ENCODE results near the gene IFNB1. TPM values are rescaled to one million over a fixed set of nuclear protein-coding genes. Genes with fewer than 3 reads are reported as not detected.
A peak's percentile ranks its signal among the peaks of the same experiment; 100 is the strongest.

The IFNB1 gene
- total RNA-seq, 2 experiments from 2014 or later = 0.26 to 1.7 TPM

DNA sequence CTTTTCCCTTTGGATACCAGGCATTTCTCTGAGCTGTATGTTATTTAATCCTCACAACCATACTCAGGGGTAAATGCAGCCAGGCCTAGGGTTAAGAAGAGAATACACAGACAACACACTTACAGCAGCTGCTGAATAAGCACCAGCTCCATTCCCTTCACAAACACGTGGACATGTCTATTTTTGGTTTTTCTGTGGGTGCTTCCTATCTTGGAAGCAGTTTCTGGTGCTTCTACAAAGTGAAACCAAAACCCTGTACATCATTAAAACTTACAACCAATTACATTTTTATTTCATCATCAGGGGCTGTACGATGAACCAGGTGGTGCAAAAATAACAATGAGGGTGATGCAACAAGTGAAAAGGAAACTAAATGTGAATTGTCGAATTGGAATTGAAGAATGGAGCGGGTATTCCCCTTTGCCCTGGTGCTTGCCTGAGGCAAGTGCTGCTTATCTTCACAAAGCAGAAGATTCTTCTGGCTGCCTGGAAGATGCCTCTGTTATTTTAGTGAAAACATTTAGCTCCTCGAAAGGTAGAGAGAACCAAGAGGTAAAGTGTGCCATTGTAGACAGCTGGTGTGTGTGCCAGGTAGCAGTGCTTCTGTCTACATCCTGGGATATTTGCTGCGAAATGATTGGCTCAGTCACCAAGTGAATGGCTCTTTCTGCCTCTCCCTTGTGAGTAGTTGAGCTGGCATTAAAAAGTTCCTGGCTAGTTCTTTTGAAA, 18.6 kb upstream of the IFNB1 start:
- intact Hi-C loops (cut with micrococcal nuclease) = loop anchor here (1.0 to 5.0 kb wide), 5 partner anchors 14 to 739 kb away; partner anchors contain the start of gene MLLT3
- CTCF ChIA-PET = interaction anchor here (0.6 to 4.5 kb wide), 7 partner anchors 9 to 155 kb away, joined by 3 to 23 read pairs (median 4); partner anchors contain the start of gene IFNB1

DNA sequence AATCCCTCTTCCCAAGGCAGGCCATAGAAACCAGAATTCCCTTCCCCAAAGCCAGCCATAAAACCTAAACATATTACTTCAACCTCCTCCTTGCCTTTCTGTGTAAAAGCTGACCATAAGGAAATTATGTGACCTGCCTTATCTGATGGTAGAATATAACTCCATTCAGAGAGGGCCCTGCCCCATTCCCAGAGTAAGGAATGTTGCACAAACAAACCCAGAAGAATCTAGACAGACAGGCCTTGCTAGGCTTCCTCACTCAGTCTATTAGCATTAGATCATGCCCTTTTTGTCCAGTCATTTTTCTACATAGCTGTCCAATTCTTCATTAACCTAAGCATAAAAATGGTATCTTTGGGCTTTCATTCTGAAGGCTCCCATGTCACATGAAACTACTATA, 17.8 kb upstream of the IFNB1 start:
- no peak for DNase-seq
- ChIA-PET CTCF (interaction anchor here (0.6 to 4.5 kb wide), 7 partner anchors 9 to 473 kb away, joined by 3 to 23 read pairs (median 4); partner anchors contain the start of genes IFNB1 and MLLT3), POLR2A (interaction anchor here (0.6 to 2.6 kb wide), 3 partner anchors 64 to 473 kb away, joined by 3 to 14 read pairs (median 4); partner anchors contain the start of genes FOCAD, HACD4 and MLLT3)
- Mint-ChIP-seq H3K27me3 (no peaks in the 10 kb centered on the region), H3K36me3 (no peaks in the 10 kb centered on the region), H3K4me3 (peak overlapping the region; percentile 73), H3K4me1 (ENCODE audit: low read depth) (peaks cover 30% of the 10 kb centered on the region), H3K9me3 (no peaks in the 10 kb centered on the region), H3K27ac (peak overlapping the region; percentile 85)
- intact Hi-C loops (cut with micrococcal nuclease) = loop anchor here (5.0 kb wide), 2 partner anchors 473 to 738 kb away; partner anchors contain the start of gene MLLT3

More for the DNA sequence above, 18.6 kb upstream of the IFNB1 start:
- H3K4me1 Mint-ChIP-seq (ENCODE audit: low read depth) = peaks cover 34% of the 10 kb centered on the region
- peak overlapping the region; percentile 85 for H3K27ac Mint-ChIP-seq
- POLR2A ChIA-PET = interaction anchor here (0.6 to 2.6 kb wide), 4 partner anchors 65 to 887 kb away, joined by 3 to 14 read pairs (median 4); partner anchors contain the start of genes FOCAD, HACD4 and MLLT3
- no peaks in the 10 kb centered on the region for H3K36me3 Mint-ChIP-seq
- peak; percentile 49 for DNase-seq
- H3K27me3 Mint-ChIP-seq = no peaks in the 10 kb centered on the region
- no peaks in the 10 kb centered on the region for H3K9me3 Mint-ChIP-seq
- peak overlapping the region; percentile 73 for H3K4me3 Mint-ChIP-seq

DNA sequence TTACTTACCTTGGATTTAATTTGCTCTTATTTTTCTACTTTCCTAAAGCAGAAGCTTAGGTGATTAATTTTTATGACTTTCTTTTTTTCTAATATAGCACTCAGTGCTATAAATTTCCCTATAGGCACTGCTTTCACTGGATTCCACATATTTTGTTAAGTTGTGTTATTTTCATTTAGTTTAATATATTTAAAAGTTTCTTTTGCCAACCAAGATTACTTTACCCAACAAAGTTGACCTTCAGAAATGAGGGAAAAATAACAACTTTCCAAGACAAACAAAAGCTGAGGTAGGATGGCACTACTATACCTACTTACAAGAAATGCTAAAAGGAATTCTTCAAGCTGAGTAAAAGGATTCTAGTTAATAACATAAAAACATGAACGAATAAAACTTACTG, 8.8 kb upstream of the IFNB1 start:
- POLR2A ChIA-PET = no interaction called here
- peaks cover 3% of the 10 kb centered on the region for H3K36me3 Mint-ChIP-seq
- H3K9me3 Mint-ChIP-seq = peaks cover 11% of the 10 kb centered on the region
- no peaks in the 10 kb centered on the region for H3K27me3 Mint-ChIP-seq
- peaks cover 14% of the 10 kb centered on the region for H3K4me1 Mint-ChIP-seq (ENCODE audit: low read depth)
- no peak overlapping the region for H3K27ac Mint-ChIP-seq
- intact Hi-C loops (cut with micrococcal nuclease) = no loop called here
- CTCF ChIA-PET = interaction anchor here (0.6 to 1.5 kb wide), 2 partner anchors 10 to 17 kb away, joined by 3 to 4 read pairs; no protein-coding TSS in a partner anchor
- H3K4me3 Mint-ChIP-seq = no peak overlapping the region
- DNase-seq = no peak

DNA sequence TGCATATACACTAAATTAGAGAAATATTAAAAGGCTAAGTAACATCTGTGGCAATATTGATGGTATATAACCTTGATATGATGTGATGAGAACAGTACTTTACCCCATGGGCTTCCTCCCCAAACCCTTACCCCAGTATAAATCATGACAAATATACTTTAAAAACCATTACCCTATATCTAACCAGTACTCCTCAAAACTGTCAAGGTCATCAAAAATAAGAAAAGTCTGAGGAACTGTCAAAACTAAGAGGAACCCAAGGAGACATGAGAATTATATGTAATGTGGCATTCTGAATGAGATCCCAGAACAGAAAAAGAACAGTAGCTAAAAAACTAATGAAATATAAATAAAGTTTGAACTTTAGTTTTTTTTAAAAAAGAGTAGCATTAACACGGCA, 7.3 kb upstream of the IFNB1 start:
- CTCF ChIA-PET = no interaction called here

DNA sequence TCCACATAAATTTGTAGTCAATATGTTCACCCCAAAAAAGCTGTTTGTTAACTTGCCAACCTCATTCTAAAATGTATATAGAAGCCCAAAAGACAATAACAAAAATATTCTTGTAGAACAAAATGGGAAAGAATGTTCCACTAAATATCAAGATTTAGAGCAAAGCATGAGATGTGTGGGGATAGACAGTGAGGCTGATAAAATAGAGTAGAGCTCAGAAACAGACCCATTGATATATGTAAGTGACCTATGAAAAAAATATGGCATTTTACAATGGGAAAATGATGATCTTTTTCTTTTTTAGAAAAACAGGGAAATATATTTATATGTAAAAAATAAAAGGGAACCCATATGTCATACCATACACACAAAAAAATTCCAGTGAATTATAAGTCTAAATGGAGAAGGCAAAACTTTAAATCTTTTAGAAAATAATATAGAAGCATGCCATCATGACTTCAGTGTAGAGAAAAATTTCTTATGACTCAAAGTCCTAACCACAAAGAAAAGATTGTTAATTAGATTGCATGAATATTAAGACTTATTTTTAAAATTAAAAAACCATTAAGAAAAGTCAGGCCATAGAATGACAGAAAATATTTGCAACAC, 6.6 kb upstream of the IFNB1 start:
- H3K4me3 Mint-ChIP-seq = no peak overlapping the region
- H3K27ac Mint-ChIP-seq = no peak overlapping the region
- intact Hi-C loops (cut with micrococcal nuclease) = loop anchor here (5.0 kb wide), 1 partner anchor 52 kb away; the partner anchor contains the start of gene HACD4
- ChIA-PET CTCF (no interaction called here), POLR2A (no interaction called here)
- H3K36me3 Mint-ChIP-seq = peaks cover 3% of the 10 kb centered on the region
- H3K9me3 Mint-ChIP-seq = peaks cover 11% of the 10 kb centered on the region
- H3K4me1 Mint-ChIP-seq (ENCODE audit: low read depth) = peaks cover 16% of the 10 kb centered on the region
- DNase-seq = no peak
- H3K27me3 Mint-ChIP-seq = no peaks in the 10 kb centered on the region

More for the DNA sequence above, 7.3 kb upstream of the IFNB1 start:
- Mint-ChIP-seq H3K36me3 (peaks cover 3% of the 10 kb centered on the region), H3K27me3 (no peaks in the 10 kb centered on the region), H3K4me1 (ENCODE audit: low read depth) (peaks cover 16% of the 10 kb centered on the region), H3K4me3 (no peak overlapping the region), H3K9me3 (peaks cover 11% of the 10 kb centered on the region), H3K27ac (no peak overlapping the region)
- intact Hi-C loops (cut with micrococcal nuclease) = no loop called here
- no peak for DNase-seq
- POLR2A ChIA-PET = no interaction called here

DNA sequence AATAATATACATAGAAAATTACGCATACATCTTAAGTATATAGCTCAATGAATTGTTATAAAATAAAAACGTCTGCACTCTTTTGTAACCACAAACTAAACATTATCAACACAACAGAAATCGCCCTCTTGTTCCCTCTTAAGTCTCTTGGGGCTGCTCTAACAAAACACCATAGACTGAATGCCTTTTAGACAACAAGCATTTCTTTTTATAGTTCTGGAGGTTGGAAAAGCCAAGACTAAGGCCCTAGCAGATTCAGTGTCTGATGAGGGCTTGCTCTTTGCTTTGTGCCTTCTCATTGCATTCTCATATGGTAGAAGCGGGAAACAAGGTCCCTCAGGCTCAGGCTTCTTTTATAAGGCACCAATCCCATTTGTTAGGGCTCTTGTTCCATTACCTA, 4.9 kb upstream of the IFNB1 start:
- Mint-ChIP-seq H3K36me3 (peaks cover 3% of the 10 kb centered on the region), H3K4me1 (ENCODE audit: low read depth) (peaks cover 21% of the 10 kb centered on the region), H3K4me3 (no peak overlapping the region), H3K9me3 (peaks cover 11% of the 10 kb centered on the region), H3K27ac (no peak overlapping the region), H3K27me3 (no peaks in the 10 kb centered on the region)
- ChIA-PET POLR2A (no interaction called here), CTCF (no interaction called here)
- intact Hi-C loops (cut with micrococcal nuclease) = loop anchor here (1.0 to 5.0 kb wide), 2 partner anchors 14 to 50 kb away; partner anchors contain the start of gene HACD4
- no peak for DNase-seq

DNA sequence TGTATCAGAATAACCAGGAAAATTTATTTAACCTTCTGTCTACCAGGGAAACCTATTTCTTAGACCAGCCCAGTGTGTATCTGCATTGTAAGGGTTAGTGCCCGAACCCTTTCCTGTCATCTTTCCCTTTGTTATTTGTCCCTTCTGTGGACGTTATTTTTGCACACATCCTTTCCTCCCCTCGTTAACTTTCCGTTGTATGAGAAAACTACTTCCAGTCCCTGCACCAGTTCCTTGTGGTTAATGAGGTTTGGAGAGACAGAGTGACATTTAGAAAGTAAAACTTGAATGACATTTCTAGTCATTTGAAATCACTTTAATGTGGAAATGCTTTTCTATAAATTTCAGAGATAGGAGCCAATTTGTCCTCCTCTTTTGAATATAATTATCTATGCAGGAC, 4.3 kb upstream of the IFNB1 start:
- intact Hi-C loops (cut with micrococcal nuclease) = loop anchor here (1.0 to 5.0 kb wide), 2 partner anchors 14 to 50 kb away; partner anchors contain the start of gene HACD4
- H3K36me3 Mint-ChIP-seq = peaks cover 2% of the 10 kb centered on the region
- DNase-seq = no peak
- peaks cover 21% of the 10 kb centered on the region for H3K4me1 Mint-ChIP-seq (ENCODE audit: low read depth)
- no peaks in the 10 kb centered on the region for H3K27me3 Mint-ChIP-seq
- no peak overlapping the region for H3K27ac Mint-ChIP-seq
- peaks cover 8% of the 10 kb centered on the region for H3K9me3 Mint-ChIP-seq
- POLR2A ChIA-PET = no interaction called here
- peak overlapping the region; percentile 10 for H3K4me3 Mint-ChIP-seq
- CTCF ChIA-PET = interaction anchor here (1.5 kb wide), 1 partner anchor 29 kb away, joined by 10 read pairs; no protein-coding TSS in a partner anchor

DNA sequence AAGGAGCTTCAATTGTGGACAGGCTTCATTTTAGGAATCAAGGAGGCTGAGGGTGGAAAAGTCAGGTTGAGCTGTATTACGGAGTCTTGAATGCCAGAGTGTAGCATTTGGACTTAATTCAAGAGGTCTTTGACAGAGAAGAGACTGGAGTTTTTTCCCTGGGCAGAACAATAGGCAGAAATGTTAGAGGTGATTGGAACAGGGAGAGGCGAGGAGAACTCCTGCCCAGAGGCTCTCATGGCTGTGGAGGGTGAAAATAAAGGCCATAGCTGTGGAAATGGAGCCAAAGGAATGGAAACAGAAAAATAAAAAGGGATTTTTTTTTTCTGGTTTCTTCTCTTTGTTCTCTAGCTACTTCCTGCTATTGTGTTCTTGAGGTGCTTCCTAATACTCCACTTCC, 3.7 kb upstream of the IFNB1 start:
- Mint-ChIP-seq H3K4me1 (ENCODE audit: low read depth) (peaks cover 21% of the 10 kb centered on the region), H3K36me3 (peaks cover 2% of the 10 kb centered on the region), H3K4me3 (no peak overlapping the region), H3K9me3 (peaks cover 3% of the 10 kb centered on the region), H3K27ac (no peak overlapping the region), H3K27me3 (no peaks in the 10 kb centered on the region)
- ChIA-PET CTCF (interaction anchor here (1.1 to 1.5 kb wide), 2 partner anchors 29 to 725 kb away, joined by 4 to 10 read pairs; no protein-coding TSS in a partner anchor), POLR2A (no interaction called here)
- DNase-seq = no peak
- intact Hi-C loops (cut with micrococcal nuclease) = loop anchor here (5.0 kb wide), 1 partner anchor 49 kb away; the partner anchor contains the start of gene HACD4

DNA sequence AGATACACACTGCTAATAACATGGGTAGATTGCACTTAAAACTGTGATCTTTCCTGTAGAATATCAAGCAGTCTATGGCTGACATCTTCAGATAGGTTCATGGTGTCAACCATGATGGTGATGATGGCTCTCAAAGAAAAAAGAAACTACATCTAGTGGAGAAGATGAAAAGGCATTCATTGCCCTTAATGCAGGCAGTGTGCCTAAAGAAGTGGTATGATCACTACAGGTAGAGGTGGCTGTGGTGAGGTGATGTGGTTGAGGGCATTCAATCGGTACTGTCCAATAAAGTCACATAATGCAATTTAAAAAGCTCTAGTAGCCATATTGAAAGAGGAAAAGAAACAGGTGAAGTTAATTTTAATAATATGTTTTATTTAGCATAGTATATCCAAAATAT, 3.1 kb upstream of the IFNB1 start:
- DNase-seq = no peak
- peaks cover 21% of the 10 kb centered on the region for H3K4me1 Mint-ChIP-seq (ENCODE audit: low read depth)
- intact Hi-C loops (cut with micrococcal nuclease) = loop anchor here (5.0 kb wide), 1 partner anchor 48 kb away; the partner anchor contains the start of gene HACD4

DNA sequence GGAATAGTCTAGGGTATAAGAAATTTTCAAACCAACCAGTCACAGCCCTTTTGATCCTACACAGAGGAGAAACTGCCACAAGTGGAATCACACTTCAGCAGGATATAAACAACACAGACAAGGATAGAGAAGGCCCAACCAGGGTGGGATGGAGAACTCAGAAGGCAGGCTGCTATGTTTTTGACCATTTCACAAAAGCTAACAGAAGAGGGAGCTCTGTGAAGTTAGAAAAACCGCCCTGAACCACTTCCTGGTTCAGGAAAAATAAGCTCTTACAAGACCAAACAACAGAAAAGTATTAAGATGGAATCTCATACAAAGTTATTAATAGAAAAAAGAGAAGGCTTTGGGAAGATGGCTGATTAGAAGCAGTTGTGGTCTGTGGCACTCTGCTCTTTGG, 960 bp upstream of the IFNB1 start:
- intact Hi-C loops (cut with micrococcal nuclease) = loop anchor here (2.0 kb wide), 1 partner anchor 32 kb away; no protein-coding TSS in a partner anchor
- CTCF ChIA-PET = interaction anchor here (0.6 to 5.4 kb wide), 12 partner anchors 9 to 211 kb away, joined by 3 to 64 read pairs (median 3); no protein-coding TSS in a partner anchor
- Mint-ChIP-seq H3K9me3 (no peaks in the 10 kb centered on the region), H3K27me3 (peaks cover 2% of the 10 kb centered on the region), H3K27ac (no peak overlapping the region), H3K36me3 (no peaks in the 10 kb centered on the region), H3K4me1 (ENCODE audit: low read depth) (peaks cover 21% of the 10 kb centered on the region), H3K4me3 (no peak overlapping the region)
- no peak for DNase-seq
- POLR2A ChIA-PET = no interaction called here

More for the DNA sequence above, 3.1 kb upstream of the IFNB1 start:
- Mint-ChIP-seq H3K27ac (no peak overlapping the region), H3K9me3 (no peaks in the 10 kb centered on the region), H3K36me3 (peaks cover 2% of the 10 kb centered on the region), H3K27me3 (no peaks in the 10 kb centered on the region), H3K4me3 (no peak overlapping the region)
- POLR2A ChIA-PET = no interaction called here
- CTCF ChIA-PET = interaction anchor here (1.1 to 1.5 kb wide), 2 partner anchors 30 to 724 kb away, joined by 4 to 10 read pairs; no protein-coding TSS in a partner anchor

DNA sequence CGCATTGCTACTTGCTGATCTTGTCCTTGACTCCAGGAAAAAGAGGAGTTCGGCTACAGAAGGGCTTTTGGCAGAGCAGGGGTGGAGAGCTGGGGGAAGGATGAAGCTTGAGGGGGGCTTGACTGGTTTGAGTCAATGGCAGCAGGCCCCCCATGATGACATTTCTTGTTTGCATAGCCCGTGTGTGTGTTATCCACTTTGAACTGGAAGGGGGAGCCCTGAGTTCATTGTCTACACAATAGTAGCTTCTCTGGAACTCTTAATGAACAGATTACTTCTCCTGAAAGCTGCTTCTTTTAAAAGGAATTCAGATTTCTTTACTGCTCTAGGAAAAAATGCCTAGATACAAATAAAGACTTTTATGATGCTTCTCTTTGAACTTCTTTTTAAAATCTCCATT, 2.3 kb downstream of the IFNB1 start:
- H3K36me3 Mint-ChIP-seq = no peaks in the 10 kb centered on the region
- H3K4me3 Mint-ChIP-seq = no peak overlapping the region
- POLR2A ChIA-PET = no interaction called here
- CTCF ChIA-PET = interaction anchor here (0.6 to 5.4 kb wide), 2 partner anchors 35 to 45 kb away, joined by 3 to 64 read pairs; no protein-coding TSS in a partner anchor
- H3K27ac Mint-ChIP-seq = no peak overlapping the region
- H3K9me3 Mint-ChIP-seq = no peaks in the 10 kb centered on the region
- intact Hi-C loops (cut with micrococcal nuclease) = no loop called here
- peaks cover 5% of the 10 kb centered on the region for H3K4me1 Mint-ChIP-seq (ENCODE audit: low read depth)
- DNase-seq = no peak
- peaks cover 2% of the 10 kb centered on the region for H3K27me3 Mint-ChIP-seq

DNA sequence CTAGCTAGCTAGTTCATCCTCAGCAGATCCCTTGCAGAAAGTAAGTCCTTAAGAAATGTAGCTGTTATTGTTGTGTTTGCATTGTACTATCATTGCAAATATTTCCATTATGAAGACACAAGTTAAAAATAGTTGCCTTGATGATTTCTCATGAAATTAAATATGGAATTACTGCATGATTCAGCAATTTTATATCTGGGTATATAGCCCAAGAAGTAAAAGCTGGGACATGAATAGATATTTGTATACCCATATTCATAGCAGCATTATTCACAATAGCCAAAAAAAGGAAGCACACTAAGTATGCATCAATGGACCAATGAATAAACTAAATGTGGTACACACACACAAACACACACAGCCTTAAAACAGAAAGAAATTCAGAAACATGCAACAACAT, 6.8 kb downstream of the IFNB1 start:
- H3K4me3 Mint-ChIP-seq = no peak overlapping the region
- H3K27me3 Mint-ChIP-seq = peaks cover 2% of the 10 kb centered on the region
- intact Hi-C loops (cut with micrococcal nuclease) = no loop called here
- ChIA-PET POLR2A (no interaction called here), CTCF (no interaction called here)
- no peaks in the 10 kb centered on the region for H3K4me1 Mint-ChIP-seq (ENCODE audit: low read depth)
- no peak for DNase-seq
- no peak overlapping the region for H3K27ac Mint-ChIP-seq
- H3K9me3 Mint-ChIP-seq = no peaks in the 10 kb centered on the region
- H3K36me3 Mint-ChIP-seq = no peaks in the 10 kb centered on the region

All from activated CD4-positive, alpha-beta memory T cell treated with anti-CD3 and anti-CD28 coated beads for 36 hours (primary cell).